ENCODE results near the gene PRKCE.
A peak's percentile ranks its signal among the peaks of the same experiment; 100 is the strongest.

PRKCE gene

DNA sequence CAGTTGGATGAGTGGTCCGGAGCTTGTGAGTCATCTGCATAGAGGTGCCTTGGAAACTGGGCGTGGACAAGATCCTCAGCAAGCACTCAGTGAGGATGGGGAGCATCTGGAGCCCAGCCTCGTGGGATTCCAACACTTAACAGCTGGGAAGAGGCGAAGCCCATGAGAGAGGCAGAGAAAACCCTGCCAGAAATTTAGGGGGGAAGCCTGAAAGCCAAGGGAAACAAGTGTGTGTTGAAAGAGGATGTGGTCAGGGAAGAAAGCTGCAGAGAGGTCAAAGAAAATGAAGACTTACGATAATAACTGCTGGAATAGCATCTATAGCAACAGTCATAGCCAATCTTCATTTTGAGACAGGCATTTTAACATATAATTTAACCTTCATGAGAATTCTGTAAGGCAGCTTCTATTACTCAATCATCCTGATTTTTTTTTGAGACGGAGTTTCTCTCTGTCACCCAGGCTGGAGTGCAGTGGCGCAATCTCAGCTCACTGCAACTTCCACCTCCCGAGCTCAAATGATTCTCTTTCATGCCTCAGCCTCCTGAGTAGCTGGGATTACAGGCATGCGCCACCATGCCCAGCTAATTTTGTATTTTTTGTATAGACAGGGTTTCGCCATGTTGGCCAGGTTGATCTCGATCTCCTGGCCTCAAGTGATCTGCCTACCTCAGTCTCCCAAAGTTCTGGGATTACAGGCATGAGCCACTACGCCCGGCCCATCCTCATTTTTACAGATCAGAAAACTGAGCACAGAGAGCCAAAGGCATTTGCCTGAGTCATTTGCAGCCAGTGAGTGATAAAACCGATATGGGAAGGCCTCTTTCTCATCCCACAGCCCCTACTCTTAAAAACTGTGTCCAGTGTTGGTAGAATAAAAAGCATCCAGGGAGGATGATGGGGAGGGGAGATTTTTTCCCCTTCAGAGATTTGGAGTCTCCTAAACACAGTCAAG is 431.3 kb downstream of the PRKCE start:
- H3K27ac ChIP-seq (ENCODE audit: low read depth, low read length) = no peak overlapping the region
- H3K36me3 ChIP-seq (ENCODE audit: control insufficient read depth, insufficient read depth, low read length) = no peaks in the 10 kb centered on the region
- H2BK5ac ChIP-seq (ENCODE audit: low read length) = no peak overlapping the region
- no peaks in the 10 kb centered on the region for H3K27me3 ChIP-seq (ENCODE audit: insufficient read depth, low read length, poor library complexity)
- no peaks in the 10 kb centered on the region for H3K79me1 ChIP-seq (ENCODE audit: low read length)
- H3K56ac ChIP-seq (ENCODE audit: low read length) = no peak overlapping the region
- H3K4ac ChIP-seq (ENCODE audit: low read depth, low read length) = no peak overlapping the region
- H3K18ac ChIP-seq (ENCODE audit: low read length) = no peak overlapping the region
- no peak for DNase-seq
- no CpG with 5 or more reads among the region's 14 CpGs for WGBS (ENCODE audit: extremely low coverage, insufficient coverage, low lambda C conversion rate)
- no peak overlapping the region for H4K8ac ChIP-seq (ENCODE audit: low read depth, low read length)
- no peaks in the 10 kb centered on the region for H3K4me1 ChIP-seq (ENCODE audit: control insufficient read depth, low read depth, low read length)
- no peaks in the 10 kb centered on the region for H3K79me2 ChIP-seq (ENCODE audit: control insufficient read depth, insufficient read depth, low read length)
- no peak overlapping the region for H3K23ac ChIP-seq (ENCODE audit: low read length)
- H2BK120ac ChIP-seq (ENCODE audit: low read depth, low read length) = no peak overlapping the region
- no peak overlapping the region for H2BK15ac ChIP-seq (replicated peaks; ENCODE audit: low read depth)
- no peak overlapping the region for H3K4me3 ChIP-seq (ENCODE audit: low read length)
- H3K9ac ChIP-seq (ENCODE audit: low read length) = no peak overlapping the region
- H3K4me2 ChIP-seq (ENCODE audit: low read length) = no peak overlapping the region
- no peak overlapping the region for H4K5ac ChIP-seq (ENCODE audit: low read length)
- no peak overlapping the region for H2AK5ac ChIP-seq (ENCODE audit: low read length)

- Histone ChIP-seq H3K36me3 (ENCODE audit: control insufficient read depth, insufficient read depth, low read length) (no peaks in the 10 kb centered on the region), H3K23ac (ENCODE audit: low read length) (no peak overlapping the region), H3K4ac (ENCODE audit: low read depth, low read length) (no peak overlapping the region), H2BK120ac (ENCODE audit: low read depth, low read length) (no peak overlapping the region), H3K4me3 (ENCODE audit: low read length) (no peak overlapping the region), H3K4me1 (ENCODE audit: control insufficient read depth, low read depth, low read length) (no peaks in the 10 kb centered on the region), H3K9ac (ENCODE audit: low read length) (no peak overlapping the region), H2AK5ac (ENCODE audit: low read length) (no peak overlapping the region), H2BK15ac (replicated peaks; ENCODE audit: low read depth) (no peak overlapping the region), H2BK5ac (ENCODE audit: low read length) (no peak overlapping the region), H3K79me2 (ENCODE audit: control insufficient read depth, insufficient read depth, low read length) (no peaks in the 10 kb centered on the region), H4K5ac (ENCODE audit: low read length) (no peak overlapping the region), H3K18ac (ENCODE audit: low read length) (no peak overlapping the region), H4K8ac (ENCODE audit: low read depth, low read length) (no peak overlapping the region), H3K4me2 (ENCODE audit: low read length) (no peak overlapping the region), H3K27ac (ENCODE audit: low read depth, low read length) (no peak overlapping the region), H3K27me3 (ENCODE audit: insufficient read depth, low read length, poor library complexity) (no peaks in the 10 kb centered on the region), H3K56ac (ENCODE audit: low read length) (no peak overlapping the region), H3K79me1 (ENCODE audit: low read length) (no peaks in the 10 kb centered on the region)
- no CpG with 5 or more reads among the region's 6 CpGs for WGBS (ENCODE audit: extremely low coverage, insufficient coverage, low lambda C conversion rate)
- no peak for DNase-seq
These were observed 435.1 kb downstream of the PRKCE start for GRCh38 chr2:46086578-46087070.

DNA sequence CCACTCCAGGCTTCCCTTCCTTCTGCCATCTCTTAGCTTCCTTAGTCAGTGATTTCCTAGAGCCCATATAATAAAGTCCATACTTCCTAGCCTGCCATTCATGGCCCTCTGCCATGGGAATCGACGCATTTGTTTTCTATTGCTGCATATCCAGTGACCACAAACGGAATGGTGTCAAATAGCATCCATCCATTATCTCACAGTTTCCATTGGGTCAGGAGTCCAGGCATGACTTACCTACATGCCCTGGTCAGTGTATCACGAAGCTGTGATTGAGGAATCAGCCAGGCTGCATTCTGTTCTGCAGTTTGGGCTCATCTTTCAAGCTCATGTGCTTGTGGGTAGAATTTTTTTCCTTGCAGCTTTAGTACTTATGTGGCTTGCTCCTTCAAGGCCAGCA is 436.0 kb downstream of the PRKCE start:
- Histone ChIP-seq H3K27me3 (ENCODE audit: insufficient read depth, low read length, poor library complexity) (no peaks in the 10 kb centered on the region), H2AK5ac (ENCODE audit: low read length) (no peak overlapping the region), H2BK5ac (ENCODE audit: low read length) (no peak overlapping the region), H3K4ac (ENCODE audit: low read depth, low read length) (no peak overlapping the region), H3K9ac (ENCODE audit: low read length) (no peak overlapping the region), H3K23ac (ENCODE audit: low read length) (no peak overlapping the region), H3K56ac (ENCODE audit: low read length) (no peak overlapping the region), H2BK120ac (ENCODE audit: low read depth, low read length) (no peak overlapping the region), H3K18ac (ENCODE audit: low read length) (no peak overlapping the region), H3K36me3 (ENCODE audit: control insufficient read depth, insufficient read depth, low read length) (no peaks in the 10 kb centered on the region), H2BK15ac (replicated peaks; ENCODE audit: low read depth) (no peak overlapping the region), H3K79me1 (ENCODE audit: low read length) (no peaks in the 10 kb centered on the region), H3K4me3 (ENCODE audit: low read length) (no peak overlapping the region), H3K4me1 (ENCODE audit: control insufficient read depth, low read depth, low read length) (no peaks in the 10 kb centered on the region), H3K79me2 (ENCODE audit: control insufficient read depth, insufficient read depth, low read length) (no peaks in the 10 kb centered on the region), H3K4me2 (ENCODE audit: low read length) (no peak overlapping the region), H4K5ac (ENCODE audit: low read length) (no peak overlapping the region), H3K27ac (ENCODE audit: low read depth, low read length) (no peak overlapping the region), H4K8ac (ENCODE audit: low read depth, low read length) (no peak overlapping the region)
- no CpG with 5 or more reads among the region's 4 CpGs for WGBS (ENCODE audit: extremely low coverage, insufficient coverage, low lambda C conversion rate)
- no peak for DNase-seq

GRCh38 chr2:46091004-46091403 is 439.5 kb downstream of the PRKCE start:
- H3K23ac ChIP-seq (ENCODE audit: low read length) = no peak overlapping the region
- H3K36me3 ChIP-seq (ENCODE audit: control insufficient read depth, insufficient read depth, low read length) = no peaks in the 10 kb centered on the region
- no peak overlapping the region for H3K4ac ChIP-seq (ENCODE audit: low read depth, low read length)
- DNase-seq = peak; percentile 60
- H3K4me1 ChIP-seq (ENCODE audit: control insufficient read depth, low read depth, low read length) = no peaks in the 10 kb centered on the region
- no peak overlapping the region for H2BK120ac ChIP-seq (ENCODE audit: low read depth, low read length)
- no peak overlapping the region for H3K56ac ChIP-seq (ENCODE audit: low read length)
- H3K9ac ChIP-seq (ENCODE audit: low read length) = no peak overlapping the region
- no peak overlapping the region for H3K4me3 ChIP-seq (ENCODE audit: low read length)
- H3K18ac ChIP-seq (ENCODE audit: low read length) = no peak overlapping the region
- no peak overlapping the region for H3K4me2 ChIP-seq (ENCODE audit: low read length)
- H2BK5ac ChIP-seq (ENCODE audit: low read length) = no peak overlapping the region
- H3K79me2 ChIP-seq (ENCODE audit: control insufficient read depth, insufficient read depth, low read length) = no peaks in the 10 kb centered on the region
- no peak overlapping the region for H4K8ac ChIP-seq (ENCODE audit: low read depth, low read length)
- H4K5ac ChIP-seq (ENCODE audit: low read length) = no peak overlapping the region
- no peaks in the 10 kb centered on the region for H3K27me3 ChIP-seq (ENCODE audit: insufficient read depth, low read length, poor library complexity)
- no peak overlapping the region for H3K27ac ChIP-seq (ENCODE audit: low read depth, low read length)
- no peaks in the 10 kb centered on the region for H3K79me1 ChIP-seq (ENCODE audit: low read length)
- no CpG with 5 or more reads among the region's 3 CpGs for WGBS (ENCODE audit: extremely low coverage, insufficient coverage, low lambda C conversion rate)
- H2BK15ac ChIP-seq (replicated peaks; ENCODE audit: low read depth) = no peak overlapping the region
- H2AK5ac ChIP-seq (ENCODE audit: low read length) = no peak overlapping the region

GRCh38 chr2:46091961-46092667 is 440.6 kb downstream of the PRKCE start:
- WGBS (ENCODE audit: extremely low coverage, insufficient coverage, low lambda C conversion rate) = no CpG with 5 or more reads among the region's 6 CpGs
- Histone ChIP-seq H3K79me2 (ENCODE audit: control insufficient read depth, insufficient read depth, low read length) (no peaks in the 10 kb centered on the region), H3K79me1 (ENCODE audit: low read length) (no peaks in the 10 kb centered on the region), H2BK15ac (replicated peaks; ENCODE audit: low read depth) (no peak overlapping the region), H3K36me3 (ENCODE audit: control insufficient read depth, insufficient read depth, low read length) (no peaks in the 10 kb centered on the region), H2BK120ac (ENCODE audit: low read depth, low read length) (no peak overlapping the region), H2BK5ac (ENCODE audit: low read length) (no peak overlapping the region), H4K5ac (ENCODE audit: low read length) (no peak overlapping the region), H3K4me3 (ENCODE audit: low read length) (no peak overlapping the region), H3K4me2 (ENCODE audit: low read length) (no peak overlapping the region), H3K27ac (ENCODE audit: low read depth, low read length) (no peak overlapping the region), H3K18ac (ENCODE audit: low read length) (no peak overlapping the region), H2AK5ac (ENCODE audit: low read length) (no peak overlapping the region), H3K56ac (ENCODE audit: low read length) (no peak overlapping the region), H3K4me1 (ENCODE audit: control insufficient read depth, low read depth, low read length) (no peaks in the 10 kb centered on the region), H3K27me3 (ENCODE audit: insufficient read depth, low read length, poor library complexity) (no peaks in the 10 kb centered on the region), H3K4ac (ENCODE audit: low read depth, low read length) (no peak overlapping the region), H3K9ac (ENCODE audit: low read length) (no peak overlapping the region), H4K8ac (ENCODE audit: low read depth, low read length) (no peak overlapping the region), H3K23ac (ENCODE audit: low read length) (no peak overlapping the region)
- no peak for DNase-seq
